Panc1 (cell line): ENCODE data around the gene NSD2.

Experiments
- POLR2AphosphoS5 ChIP-seq: IDR thresholded peaks from 2 replicates; pipeline ENCODE4 v1.6.1; 2012; ENCODE audit warnings: mild to moderate bottlenecking, low read depth, low read length, moderate library complexity
- SIN3A ChIP-seq: IDR thresholded peaks from 2 replicates; pipeline ENCODE4 v1.6.1; 2012; ENCODE audit warnings: low read depth, mild to moderate bottlenecking, low read length, moderate library complexity, borderline replicate concordance; ENCODE audit not compliant: insufficient read depth
- TCF7L2 ChIP-seq: IDR thresholded peaks from 2 replicates; pipeline ENCODE4 v1.6.1; 2011; ENCODE audit warnings: mild to moderate bottlenecking, low read depth, low read length, inconsistent platforms
- TF ChIP-seq, protein P1 (sequence below): fragments of 450-650 bp; IDR thresholded peaks from 2 replicates; pipeline ENCODE4 v1.5.1; 2017; ENCODE audit warnings: mild to moderate bottlenecking
- TF ChIP-seq, protein P2 (sequence below), 2 experiments: IDR thresholded peaks; 2 replicates each; pipeline ENCODE4 v1.6.1; 2011 to 2012; ENCODE audit warnings: low read depth in 2 of 2, control low read depth in 1 of 2, low read length in 1 of 2, mild to moderate bottlenecking in 1 of 2, moderate library complexity in 1 of 2; ENCODE audit not compliant: insufficient read depth in 1 of 2

GRCh38 chr4:1880332-1880731, 9.1 kb downstream of the NSD2 start:
- TF ChIP-seq, protein P1, sequence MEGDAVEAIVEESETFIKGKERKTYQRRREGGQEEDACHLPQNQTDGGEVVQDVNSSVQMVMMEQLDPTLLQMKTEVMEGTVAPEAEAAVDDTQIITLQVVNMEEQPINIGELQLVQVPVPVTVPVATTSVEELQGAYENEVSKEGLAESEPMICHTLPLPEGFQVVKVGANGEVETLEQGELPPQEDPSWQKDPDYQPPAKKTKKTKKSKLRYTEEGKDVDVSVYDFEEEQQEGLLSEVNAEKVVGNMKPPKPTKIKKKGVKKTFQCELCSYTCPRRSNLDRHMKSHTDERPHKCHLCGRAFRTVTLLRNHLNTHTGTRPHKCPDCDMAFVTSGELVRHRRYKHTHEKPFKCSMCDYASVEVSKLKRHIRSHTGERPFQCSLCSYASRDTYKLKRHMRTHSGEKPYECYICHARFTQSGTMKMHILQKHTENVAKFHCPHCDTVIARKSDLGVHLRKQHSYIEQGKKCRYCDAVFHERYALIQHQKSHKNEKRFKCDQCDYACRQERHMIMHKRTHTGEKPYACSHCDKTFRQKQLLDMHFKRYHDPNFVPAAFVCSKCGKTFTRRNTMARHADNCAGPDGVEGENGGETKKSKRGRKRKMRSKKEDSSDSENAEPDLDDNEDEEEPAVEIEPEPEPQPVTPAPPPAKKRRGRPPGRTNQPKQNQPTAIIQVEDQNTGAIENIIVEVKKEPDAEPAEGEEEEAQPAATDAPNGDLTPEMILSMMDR: no peak
- TF ChIP-seq SIN3A (no peak), POLR2AphosphoS5 (no peak), TCF7L2 (no peak)
- TF ChIP-seq, protein P2, sequence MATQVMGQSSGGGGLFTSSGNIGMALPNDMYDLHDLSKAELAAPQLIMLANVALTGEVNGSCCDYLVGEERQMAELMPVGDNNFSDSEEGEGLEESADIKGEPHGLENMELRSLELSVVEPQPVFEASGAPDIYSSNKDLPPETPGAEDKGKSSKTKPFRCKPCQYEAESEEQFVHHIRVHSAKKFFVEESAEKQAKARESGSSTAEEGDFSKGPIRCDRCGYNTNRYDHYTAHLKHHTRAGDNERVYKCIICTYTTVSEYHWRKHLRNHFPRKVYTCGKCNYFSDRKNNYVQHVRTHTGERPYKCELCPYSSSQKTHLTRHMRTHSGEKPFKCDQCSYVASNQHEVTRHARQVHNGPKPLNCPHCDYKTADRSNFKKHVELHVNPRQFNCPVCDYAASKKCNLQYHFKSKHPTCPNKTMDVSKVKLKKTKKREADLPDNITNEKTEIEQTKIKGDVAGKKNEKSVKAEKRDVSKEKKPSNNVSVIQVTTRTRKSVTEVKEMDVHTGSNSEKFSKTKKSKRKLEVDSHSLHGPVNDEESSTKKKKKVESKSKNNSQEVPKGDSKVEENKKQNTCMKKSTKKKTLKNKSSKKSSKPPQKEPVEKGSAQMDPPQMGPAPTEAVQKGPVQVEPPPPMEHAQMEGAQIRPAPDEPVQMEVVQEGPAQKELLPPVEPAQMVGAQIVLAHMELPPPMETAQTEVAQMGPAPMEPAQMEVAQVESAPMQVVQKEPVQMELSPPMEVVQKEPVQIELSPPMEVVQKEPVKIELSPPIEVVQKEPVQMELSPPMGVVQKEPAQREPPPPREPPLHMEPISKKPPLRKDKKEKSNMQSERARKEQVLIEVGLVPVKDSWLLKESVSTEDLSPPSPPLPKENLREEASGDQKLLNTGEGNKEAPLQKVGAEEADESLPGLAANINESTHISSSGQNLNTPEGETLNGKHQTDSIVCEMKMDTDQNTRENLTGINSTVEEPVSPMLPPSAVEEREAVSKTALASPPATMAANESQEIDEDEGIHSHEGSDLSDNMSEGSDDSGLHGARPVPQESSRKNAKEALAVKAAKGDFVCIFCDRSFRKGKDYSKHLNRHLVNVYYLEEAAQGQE (IDR thresholded peaks at IDR 0.05; ENCODE audit: insufficient read depth in 1 of 2, low read depth in 2 of 2, low read length in 1 of 2): no peak
